Activated T-cell treated with anti-CD3 and anti-CD28 coated beads, Interleukin-2, amount 50 U/mL, for 24 hours (primary cell): ENCODE measurements around the gene CHIC2.
"Not testable (repeated sequence)": the region's sequence is repeated elsewhere in the genome, so short reads cannot be mapped to it uniquely, and the experiment has no call there.

Experiments
- DNase-seq: peaks from one replicate; pipeline ENCODE4 v3.0.0-alpha.2; 2020
- H3K27ac Mint-ChIP-seq: 2 replicates; pipeline ENCODE4 v1.8.0; 2020; ENCODE audit warnings: mild to moderate bottlenecking, mixed read lengths
- H3K27me3 Mint-ChIP-seq: 2 replicates; pipeline ENCODE4 v1.8.0; 2020; ENCODE audit warnings: mixed read lengths
- H3K36me3 Mint-ChIP-seq: 2 replicates; pipeline ENCODE4 v1.8.0; 2020; ENCODE audit warnings: low read depth, mixed read lengths
- H3K4me1 Mint-ChIP-seq: 2 replicates; pipeline ENCODE4 v1.8.0; 2020; ENCODE audit warnings: low read depth, mixed read lengths
- H3K4me3 Mint-ChIP-seq: 2 replicates; pipeline ENCODE4 v1.8.0; 2020; ENCODE audit warnings: mild to moderate bottlenecking, moderate library complexity, mixed read lengths
- H3K9me3 Mint-ChIP-seq: 2 replicates; pipeline ENCODE4 v1.8.0; 2020; ENCODE audit warnings: mixed read lengths

The CHIC2 gene

GRCh38 chr4:54056360-54056759 lies 8.0 kb downstream of the CHIC2 start:
- DNase-seq: no peak
- Mint-ChIP-seq H3K27me3 (no peaks in the 10 kb centered on the region), H3K27ac (peak overlapping the region; percentile 9), H3K36me3 (peaks cover 25% of the 10 kb centered on the region), H3K4me1 (peaks cover 71% of the 10 kb centered on the region), H3K4me3 (peak overlapping the region; percentile 48), H3K9me3 (no peaks in the 10 kb centered on the region)

- Mint-ChIP-seq H3K4me3 (no peak overlapping the region), H3K36me3 (peaks cover 24% of the 10 kb centered on the region), H3K4me1 (peaks cover 71% of the 10 kb centered on the region), H3K9me3 (no peaks in the 10 kb centered on the region), H3K27ac (no peak overlapping the region), H3K27me3 (no peaks in the 10 kb centered on the region)
- DNase-seq: no peak
Observed at GRCh38 chr4:54055494-54055893, 8.9 kb downstream of the CHIC2 start.

GRCh38 chr4:54054501-54054900 lies 9.9 kb downstream of the CHIC2 start:
- H3K27me3 Mint-ChIP-seq: no peaks in the 10 kb centered on the region
- H3K27ac Mint-ChIP-seq: no peak overlapping the region
- no peaks in the 10 kb centered on the region for H3K9me3 Mint-ChIP-seq
- H3K36me3 Mint-ChIP-seq: peaks cover 18% of the 10 kb centered on the region
- no peak for DNase-seq
- peaks cover 71% of the 10 kb centered on the region for H3K4me1 Mint-ChIP-seq
- H3K4me3 Mint-ChIP-seq: no peak overlapping the region

- H3K9me3 Mint-ChIP-seq, H3K4me3 Mint-ChIP-seq, H3K27me3 Mint-ChIP-seq, DNase-seq, H3K27ac Mint-ChIP-seq: not testable (repeated sequence)
- H3K36me3 Mint-ChIP-seq: peaks cover 28% of the 10 kb centered on the region
- peaks cover 68% of the 10 kb centered on the region for H3K4me1 Mint-ChIP-seq
Observed at GRCh38 chr4:54053322-54053721, 11.1 kb downstream of the CHIC2 start.

GRCh38 chr4:54050214-54050904 lies 14.0 kb downstream of the CHIC2 start:
- no peaks in the 10 kb centered on the region for H3K9me3 Mint-ChIP-seq
- peaks cover 40% of the 10 kb centered on the region for H3K36me3 Mint-ChIP-seq
- no peak for DNase-seq
- H3K4me1 Mint-ChIP-seq: peaks cover 43% of the 10 kb centered on the region
- peak overlapping the region; percentile 53 for H3K27ac Mint-ChIP-seq
- no peaks in the 10 kb centered on the region for H3K27me3 Mint-ChIP-seq
- H3K4me3 Mint-ChIP-seq: no peak overlapping the region

GRCh38 chr4:54043630-54044029 lies 20.8 kb downstream of the CHIC2 start:
- H3K27me3 Mint-ChIP-seq, DNase-seq, H3K4me3 Mint-ChIP-seq, H3K9me3 Mint-ChIP-seq, H3K27ac Mint-ChIP-seq: not testable (repeated sequence)
- Mint-ChIP-seq H3K4me1 (peaks cover 36% of the 10 kb centered on the region), H3K36me3 (peaks cover 60% of the 10 kb centered on the region)

- Mint-ChIP-seq H3K4me3 (no peak overlapping the region), H3K27me3 (no peaks in the 10 kb centered on the region), H3K36me3 (peaks cover 58% of the 10 kb centered on the region), H3K27ac (no peak overlapping the region), H3K9me3 (peaks cover 8% of the 10 kb centered on the region), H3K4me1 (peaks cover 39% of the 10 kb centered on the region)
- no peak for DNase-seq
Observed at GRCh38 chr4:54041933-54042332, 22.5 kb downstream of the CHIC2 start.

- DNase-seq: no peak
- Mint-ChIP-seq H3K4me3 (no peak overlapping the region), H3K36me3 (peaks cover 59% of the 10 kb centered on the region), H3K4me1 (peaks cover 45% of the 10 kb centered on the region), H3K27ac (no peak overlapping the region), H3K9me3 (peaks cover 8% of the 10 kb centered on the region), H3K27me3 (no peaks in the 10 kb centered on the region)
Observed at GRCh38 chr4:54041100-54041499, 23.3 kb downstream of the CHIC2 start.

GRCh38 chr4:54038056-54038455 lies 26.3 kb downstream of the CHIC2 start:
- H3K4me3 Mint-ChIP-seq: no peak overlapping the region
- H3K36me3 Mint-ChIP-seq: peaks cover 66% of the 10 kb centered on the region
- H3K4me1 Mint-ChIP-seq: peaks cover 49% of the 10 kb centered on the region
- H3K27me3 Mint-ChIP-seq: no peaks in the 10 kb centered on the region
- H3K9me3 Mint-ChIP-seq: no peaks in the 10 kb centered on the region
- H3K27ac Mint-ChIP-seq: no peak overlapping the region
- DNase-seq: no peak

GRCh38 chr4:54036184-54036583 lies 28.2 kb downstream of the CHIC2 start:
- DNase-seq: no peak
- Mint-ChIP-seq H3K27ac (no peak overlapping the region), H3K27me3 (no peaks in the 10 kb centered on the region), H3K9me3 (no peaks in the 10 kb centered on the region), H3K4me1 (peaks cover 43% of the 10 kb centered on the region), H3K36me3 (peaks cover 61% of the 10 kb centered on the region), H3K4me3 (no peak overlapping the region)

GRCh38 chr4:54032558-54033135 lies 31.8 kb downstream of the CHIC2 start:
- H3K27ac Mint-ChIP-seq: no peak overlapping the region
- no peaks in the 10 kb centered on the region for H3K27me3 Mint-ChIP-seq
- peaks cover 39% of the 10 kb centered on the region for H3K4me1 Mint-ChIP-seq
- no peak for DNase-seq
- peaks cover 57% of the 10 kb centered on the region for H3K36me3 Mint-ChIP-seq
- H3K9me3 Mint-ChIP-seq: no peaks in the 10 kb centered on the region
- no peak overlapping the region for H3K4me3 Mint-ChIP-seq

GRCh38 chr4:54027311-54027710 lies 37.1 kb downstream of the CHIC2 start:
- Mint-ChIP-seq H3K27me3 (no peaks in the 10 kb centered on the region), H3K9me3 (no peaks in the 10 kb centered on the region), H3K4me1 (peaks cover 27% of the 10 kb centered on the region), H3K27ac (no peak overlapping the region), H3K36me3 (peaks cover 26% of the 10 kb centered on the region), H3K4me3 (no peak overlapping the region)
- no peak for DNase-seq

GRCh38 chr4:54025582-54025981 lies 38.8 kb downstream of the CHIC2 start:
- Mint-ChIP-seq H3K36me3 (peaks cover 21% of the 10 kb centered on the region), H3K4me3 (no peak overlapping the region), H3K4me1 (peaks cover 24% of the 10 kb centered on the region), H3K27me3 (no peaks in the 10 kb centered on the region), H3K27ac (no peak overlapping the region), H3K9me3 (no peaks in the 10 kb centered on the region)
- no peak for DNase-seq

GRCh38 chr4:54023019-54023418 lies 41.4 kb downstream of the CHIC2 start:
- H3K4me1 Mint-ChIP-seq: peaks cover 16% of the 10 kb centered on the region
- not testable (repeated sequence) for DNase-seq, H3K9me3 Mint-ChIP-seq, H3K27me3 Mint-ChIP-seq, H3K36me3 Mint-ChIP-seq, H3K4me3 Mint-ChIP-seq, H3K27ac Mint-ChIP-seq

- Mint-ChIP-seq H3K9me3 (no peaks in the 10 kb centered on the region), H3K4me3 (no peak overlapping the region), H3K36me3 (peaks cover 12% of the 10 kb centered on the region), H3K27me3 (no peaks in the 10 kb centered on the region), H3K4me1 (peaks cover 20% of the 10 kb centered on the region), H3K27ac (no peak overlapping the region)
- DNase-seq: no peak
Observed at GRCh38 chr4:54017974-54018373, 46.4 kb downstream of the CHIC2 start.
